CD4-positive, alpha-beta memory T cell (primary cell): ENCODE results near the gene PDE4D. TPM values are rescaled to one million over a fixed set of nuclear protein-coding genes. Genes with fewer than 3 reads are reported as not detected.

Experiments used
- CTCF ChIA-PET: fragments of 350-600 bp; sonication (Branson Sonifier 250); formaldehyde crosslinking; loops from one replicate; lab custom pipeline; 2021; ENCODE audit warnings: inconsistent platforms; ENCODE audit not compliant: partially characterized antibody; lab: Charles Lee
- POLR2A ChIA-PET: fragments of 350-600 bp; sonication (Branson Sonifier 250); formaldehyde crosslinking; loops from one replicate; lab custom pipeline; 2021; ENCODE audit not compliant: partially characterized antibody; lab: Charles Lee
- DNase-seq, 5 donors: peaks; one replicate each; pipeline versions ENCODE4 v3.0.0 to v3.0.0-alpha.2; 2020 to 2022; ENCODE audit warnings: mixed read lengths in 1 of 5
- H3K27ac ChIP-seq: one replicate; pipeline ENCODE4 v1.7.0; 2013; ENCODE audit warnings: low read depth, low read length
- H3K27me3 ChIP-seq: 2 replicates; pipeline ENCODE4 v1.7.0; 2013; ENCODE audit warnings: mild to moderate bottlenecking, low read length, moderate library complexity; ENCODE audit not compliant: insufficient read depth
- H3K36me3 ChIP-seq: 2 replicates; pipeline ENCODE4 v1.7.0; 2013; ENCODE audit warnings: mild to moderate bottlenecking, low read length, moderate library complexity; ENCODE audit not compliant: insufficient read depth
- H3K4me1 ChIP-seq: 2 replicates; pipeline ENCODE4 v1.7.0; 2013; ENCODE audit warnings: mild to moderate bottlenecking, low read length, moderate library complexity; ENCODE audit not compliant: insufficient read depth
- H3K4me3 ChIP-seq, 2 donors: one replicate each; pipeline ENCODE4 v1.7.0; 2013; ENCODE audit warnings: low read length in 2 of 2, mild to moderate bottlenecking in 1 of 2
- H3K9me3 ChIP-seq, 2 donors: one replicate each; pipeline ENCODE4 v1.7.0; 2013; ENCODE audit warnings: low read length in 2 of 2, control low read depth in 1 of 2; ENCODE audit not compliant: control insufficient read depth in 1 of 2
- H3K27ac Mint-ChIP-seq, 7 donors: one replicate each; pipeline ENCODE4 v1.8.0; 2020 to 2021; ENCODE audit warnings: mixed read lengths in 7 of 7, mild to moderate bottlenecking in 6 of 7, inconsistent platforms in 3 of 7, moderate library complexity in 3 of 7
- H3K27me3 Mint-ChIP-seq, 2 donors: one replicate each; pipeline ENCODE4 v1.8.0; 2020 to 2021; ENCODE audit warnings: mixed read lengths in 2 of 2
- H3K36me3 Mint-ChIP-seq, 2 donors: one replicate each; pipeline ENCODE4 v1.8.0; 2020 to 2021; ENCODE audit warnings: mixed read lengths in 2 of 2, inconsistent platforms in 1 of 2, mild to moderate bottlenecking in 1 of 2
- H3K4me1 Mint-ChIP-seq, 4 donors: one replicate each; pipeline ENCODE4 v1.8.0; 2020 to 2021; ENCODE audit warnings: mixed read lengths in 4 of 4, mild to moderate bottlenecking in 1 of 4
- H3K4me3 Mint-ChIP-seq, 8 donors: one replicate each; pipeline ENCODE4 v1.8.0; 2020 to 2021; ENCODE audit warnings: mixed read lengths in 8 of 8, mild to moderate bottlenecking in 7 of 8, moderate library complexity in 6 of 8, inconsistent platforms in 3 of 8
- H3K9me3 Mint-ChIP-seq, 8 donors: one replicate each; pipeline ENCODE4 v1.8.0; 2020 to 2021; ENCODE audit warnings: mixed read lengths in 8 of 8, mild to moderate bottlenecking in 5 of 8, inconsistent platforms in 3 of 8, moderate library complexity in 1 of 8
- intact Hi-C: fragments of 100-400 bp; cut with micrococcal nuclease; formaldehyde crosslinking; loops from one replicate; pipeline ENCODE4 v1.15.1; 2023
- polyA plus RNA-seq, 2 donors: library from polyadenylated mRNA; unstranded; fragments of 300-500 nt; fragmentation: Illumina TruSeq; gene quantifications; one replicate each; pipeline ENCODE4 v1.2.3, GENCODE V29; 2021
- total RNA-seq, 2 experiments: library from RNA; stranded (reverse); gene quantifications; one replicate each; pipeline ENCODE4 v1.2.3, GENCODE V29; 2021

The PDE4D gene
- total and polyA plus RNA-seq, 4 experiments from 2014 or later, result 12.3 to 49.7 (median 30.3) TPM

GRCh38 chr5:59257488-59258400 is 635.8 kb downstream of the PDE4D start:
- DNase-seq, result no peak
- CTCF ChIA-PET, result no interaction called here
- H3K27me3 Mint-ChIP-seq, result peaks cover 8 to 13% of the 10 kb centered on the region in 2 donors
- Histone ChIP-seq H3K27ac (no peak overlapping the region), H3K27me3 (no peaks in the 10 kb centered on the region), H3K9me3 (no peaks in the 10 kb centered on the region), H3K4me3 (no peak overlapping the region), H3K36me3 (no peaks in the 10 kb centered on the region), H3K4me1 (no peaks in the 10 kb centered on the region)
- H3K4me3 Mint-ChIP-seq, result no peak overlapping the region
- no peaks in the 10 kb centered on the region for H3K36me3 Mint-ChIP-seq
- H3K4me1 Mint-ChIP-seq, result no peaks in the 10 kb centered on the region
- POLR2A ChIA-PET, result no interaction called here
- no peaks in the 10 kb centered on the region for H3K9me3 Mint-ChIP-seq
- intact Hi-C loops, result no loop called here
- H3K27ac Mint-ChIP-seq, result no peak overlapping the region

- Mint-ChIP-seq H3K4me1 (no peaks in the 10 kb centered on the region), H3K27me3 (peaks cover 8 to 15% of the 10 kb centered on the region in 2 donors), H3K36me3 (no peaks in the 10 kb centered on the region), H3K4me3 (no peak overlapping the region), H3K27ac (no peak overlapping the region), H3K9me3 (no peaks in the 10 kb centered on the region)
- Histone ChIP-seq H3K4me3 (no peak overlapping the region), H3K9me3 (no peaks in the 10 kb centered on the region), H3K4me1 (no peaks in the 10 kb centered on the region), H3K27ac (no peak overlapping the region), H3K36me3 (no peaks in the 10 kb centered on the region), H3K27me3 (no peaks in the 10 kb centered on the region)
- ChIA-PET POLR2A (no interaction called here), CTCF (no interaction called here)
- no peak for DNase-seq
- intact Hi-C loops, result no loop called here
Observed at GRCh38 chr5:59256331-59256730, 637.2 kb downstream of the PDE4D start.

GRCh38 chr5:59254055-59254687 is 639.4 kb downstream of the PDE4D start:
- no peaks in the 10 kb centered on the region for H3K36me3 Mint-ChIP-seq
- no peaks in the 10 kb centered on the region for H3K36me3 ChIP-seq
- no peak overlapping the region for H3K4me3 Mint-ChIP-seq
- no peak overlapping the region for H3K27ac Mint-ChIP-seq
- H3K4me3 ChIP-seq, result no peak overlapping the region
- H3K27me3 ChIP-seq, result no peaks in the 10 kb centered on the region
- no peak overlapping the region for H3K27ac ChIP-seq
- DNase-seq, result no peak
- H3K4me1 ChIP-seq, result no peaks in the 10 kb centered on the region
- peaks cover 10 to 19% of the 10 kb centered on the region in 2 donors for H3K27me3 Mint-ChIP-seq
- no peaks in the 10 kb centered on the region for H3K9me3 ChIP-seq
- intact Hi-C loops, result no loop called here
- ChIA-PET POLR2A (no interaction called here), CTCF (no interaction called here)
- no peaks in the 10 kb centered on the region for H3K4me1 Mint-ChIP-seq
- no peaks in the 10 kb centered on the region for H3K9me3 Mint-ChIP-seq

DNA sequence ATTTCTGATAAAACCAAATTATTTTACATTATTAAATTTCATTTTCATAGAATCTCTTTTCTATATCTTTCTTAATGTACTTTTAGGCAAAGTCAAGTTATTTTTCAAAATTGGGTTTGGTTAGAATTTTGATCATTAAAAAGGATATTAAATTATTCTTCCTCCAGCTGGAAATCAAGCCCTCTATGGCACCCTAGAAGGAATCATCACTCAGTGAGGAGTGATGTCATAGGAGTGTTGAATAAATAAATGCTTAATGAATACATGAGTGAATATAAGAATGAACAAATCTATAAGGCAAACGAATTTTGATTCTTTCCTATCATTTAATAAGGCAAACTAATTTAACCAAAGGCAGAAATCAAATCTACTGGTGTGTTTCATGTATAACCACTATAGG is 639.9 kb downstream of the PDE4D start:
- no peak for DNase-seq
- Histone ChIP-seq H3K36me3 (no peaks in the 10 kb centered on the region), H3K4me3 (no peak overlapping the region), H3K27me3 (no peaks in the 10 kb centered on the region), H3K4me1 (no peaks in the 10 kb centered on the region), H3K9me3 (no peaks in the 10 kb centered on the region), H3K27ac (no peak overlapping the region)
- H3K36me3 Mint-ChIP-seq, result no peaks in the 10 kb centered on the region
- no peaks in the 10 kb centered on the region for H3K9me3 Mint-ChIP-seq
- CTCF ChIA-PET, result no interaction called here
- POLR2A ChIA-PET, result no interaction called here
- no peak overlapping the region for H3K4me3 Mint-ChIP-seq
- H3K4me1 Mint-ChIP-seq, result no peaks in the 10 kb centered on the region
- intact Hi-C loops, result no loop called here
- peaks cover 10 to 19% of the 10 kb centered on the region in 2 donors for H3K27me3 Mint-ChIP-seq
- H3K27ac Mint-ChIP-seq, result no peak overlapping the region

DNA sequence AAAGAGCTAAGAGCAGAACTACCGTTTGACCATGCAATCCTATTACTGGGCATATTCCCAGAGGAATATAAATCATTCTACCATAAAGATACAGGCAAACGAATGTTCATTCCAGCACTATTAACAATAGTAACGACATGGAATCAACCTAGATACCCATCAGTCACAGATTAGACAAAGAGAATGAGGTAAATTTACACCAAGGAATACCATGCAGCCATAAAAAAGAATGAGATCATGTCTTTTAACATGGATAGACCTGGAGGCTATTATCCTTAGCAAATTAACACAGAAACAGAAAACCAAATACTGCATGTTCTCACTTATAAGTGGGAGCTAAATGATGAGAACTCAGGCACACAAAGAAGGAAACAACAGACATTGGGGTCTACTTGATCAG is 641.9 kb downstream of the PDE4D start:
- intact Hi-C loops, result no loop called here
- Mint-ChIP-seq H3K27me3 (peaks cover 10 to 17% of the 10 kb centered on the region in 2 donors), H3K9me3 (no peaks in the 10 kb centered on the region), H3K27ac (no peak overlapping the region), H3K36me3 (no peaks in the 10 kb centered on the region), H3K4me1 (no peaks in the 10 kb centered on the region), H3K4me3 (no peak overlapping the region)
- DNase-seq, result no peak
- CTCF ChIA-PET, result no interaction called here
- H3K9me3 ChIP-seq, result no peaks in the 10 kb centered on the region
- no peaks in the 10 kb centered on the region for H3K27me3 ChIP-seq
- no peak overlapping the region for H3K4me3 ChIP-seq
- no peak overlapping the region for H3K27ac ChIP-seq
- no peaks in the 10 kb centered on the region for H3K36me3 ChIP-seq
- POLR2A ChIA-PET, result no interaction called here
- no peaks in the 10 kb centered on the region for H3K4me1 ChIP-seq

DNA sequence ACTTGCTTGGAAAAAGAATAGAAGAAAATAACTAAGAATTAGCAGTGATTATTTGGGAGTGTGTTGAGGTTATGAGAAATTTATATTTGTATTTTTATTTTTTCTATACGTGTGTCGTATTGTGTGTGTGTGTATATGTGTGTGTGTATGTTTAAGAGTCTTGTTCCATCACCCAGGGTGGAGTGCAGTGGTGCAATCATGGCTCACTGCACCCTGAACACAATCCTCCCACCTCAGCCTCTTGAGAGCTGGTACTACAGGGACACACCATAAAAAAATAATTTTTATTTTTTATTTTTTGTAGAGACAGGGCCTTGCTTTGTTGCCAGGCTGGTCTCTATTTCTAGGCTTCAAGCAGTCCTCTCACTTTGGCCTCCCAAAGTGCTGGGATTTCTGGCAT is 643.8 kb downstream of the PDE4D start:
- no peaks in the 10 kb centered on the region for H3K9me3 Mint-ChIP-seq
- no peak overlapping the region for H3K4me3 Mint-ChIP-seq
- H3K4me1 ChIP-seq, result no peaks in the 10 kb centered on the region
- DNase-seq, result no peak
- H3K4me1 Mint-ChIP-seq, result no peaks in the 10 kb centered on the region
- H3K36me3 Mint-ChIP-seq, result no peaks in the 10 kb centered on the region
- ChIA-PET CTCF (interaction anchor here (1.0 kb wide), 1 partner anchor 61 kb away, joined by 3 read pairs; no protein-coding TSS in a partner anchor), POLR2A (no interaction called here)
- H3K27me3 ChIP-seq, result no peaks in the 10 kb centered on the region
- intact Hi-C loops, result no loop called here
- H3K9me3 ChIP-seq, result no peaks in the 10 kb centered on the region
- H3K36me3 ChIP-seq, result no peaks in the 10 kb centered on the region
- no peak overlapping the region for H3K27ac Mint-ChIP-seq
- no peak overlapping the region for H3K27ac ChIP-seq
- H3K4me3 ChIP-seq, result no peak overlapping the region
- H3K27me3 Mint-ChIP-seq, result peaks cover 8 to 13% of the 10 kb centered on the region in 2 donors

GRCh38 chr5:59249160-59249559 is 644.4 kb downstream of the PDE4D start:
- no peaks in the 10 kb centered on the region for H3K4me1 Mint-ChIP-seq
- no peak overlapping the region for H3K4me3 Mint-ChIP-seq
- Histone ChIP-seq H3K4me3 (no peak overlapping the region), H3K27ac (no peak overlapping the region), H3K36me3 (no peaks in the 10 kb centered on the region), H3K27me3 (no peaks in the 10 kb centered on the region), H3K4me1 (no peaks in the 10 kb centered on the region), H3K9me3 (no peaks in the 10 kb centered on the region)
- ChIA-PET CTCF (no interaction called here), POLR2A (no interaction called here)
- intact Hi-C loops, result no loop called here
- no peak for DNase-seq
- H3K36me3 Mint-ChIP-seq, result no peaks in the 10 kb centered on the region
- no peak overlapping the region for H3K27ac Mint-ChIP-seq
- no peaks in the 10 kb centered on the region for H3K9me3 Mint-ChIP-seq
- H3K27me3 Mint-ChIP-seq, result peaks cover 6 to 11% of the 10 kb centered on the region in 2 donors
